HCT116 (cell line): Measurements from ENCODE around the gene TSSK2. TPM values are rescaled to one million over a fixed set of nuclear protein-coding genes. Genes with fewer than 3 reads are reported as not detected.
A peak's percentile ranks its signal among the peaks of the same experiment; 100 is the strongest.

Source experiments
- ATAC-seq: fragments of 200-7000 bp; cut with Tn5 transposase; 2 replicates; pipeline ENCODE4 v1.9.1; 2020; ENCODE audit warnings: mild to moderate bottlenecking, moderate library complexity
- BruUV-seq: library from RNA; stranded (reverse); fragments of 400-500 nt; replicated peaks from 2 replicates; lab custom pipeline; 2021; lab: Mats Ljungman, UMichigan
- CTCF ChIA-PET: fragments of 300-600 bp; sonication (Branson Sonifier 250); formaldehyde crosslinking; loops from one replicate; lab custom pipeline; 2021; ENCODE audit warnings: antibody characterized with exemption; lab: Charles Lee
- POLR2A ChIA-PET: fragments of 300-600, 350-600 bp; sonication (Branson Sonifier 250); formaldehyde crosslinking; loops from one replicate; lab custom pipeline; 2021; ENCODE audit warnings: antibody characterized with exemption; lab: Charles Lee
- RAD21 ChIA-PET, 2 experiments: fragments of 300-600 bp; sonication (Branson Sonifier 250); formaldehyde crosslinking; loops; one replicate each; lab custom pipeline; 2023; ENCODE audit warnings: low total read pairs in 2 of 2; ENCODE audit not compliant: uncharacterized antibody in 2 of 2, unreplicated experiment in 2 of 2, low non-redundant PET in 1 of 2; lab: Charles Lee
- DNase-seq: peaks from one replicate; pipeline ENCODE4 v3.0.0-alpha.2; 2010; ENCODE audit warnings: low read depth, low spot score
- H2AFZ ChIP-seq: fragments of 200-600 bp; shearing (Covaris generic), sonication (generic); 2 replicates; pipeline ENCODE4 v1.6.1; 2017; ENCODE audit warnings: low read depth, mixed run types, mixed read lengths, antibody characterized with exemption, low read length; ENCODE audit not compliant: poor library complexity, severe bottlenecking
- H3K27ac ChIP-seq: 2 replicates; pipeline ENCODE4 v1.5.1; 2012; ENCODE audit warnings: low read depth, low read length
- H3K27me3 ChIP-seq: fragments of 200-600 bp; sonication (generic); 2 replicates; pipeline ENCODE4 v1.6.1; 2016; ENCODE audit warnings: mixed run types, low read length, mixed read lengths; ENCODE audit not compliant: insufficient read depth
- H3K36me3 ChIP-seq, 2 experiments: fragments of 200-500 bp in 1 of 2; fragments of 200-600 bp in 1 of 2; sonication (Bioruptor generic) in 1 of 2; sonication (generic) in 1 of 2; 2 replicates each; pipeline versions ENCODE4 v1.5.1 to v1.6.1; 2014 to 2016; ENCODE audit warnings: low read length in 2 of 2, inconsistent platforms in 1 of 2, mixed read lengths in 1 of 2, mixed run types in 1 of 2; ENCODE audit not compliant: insufficient read depth in 2 of 2, control insufficient read depth in 1 of 2
- H3K4me1 ChIP-seq, 2 experiments: fragments of 200-600 bp in 1 of 2; sonication (generic) in 1 of 2; 2 replicates each; pipeline versions ENCODE4 v1.5.1 to v1.6.1; 2012 to 2017; ENCODE audit warnings: low read length in 2 of 2, inconsistent platforms in 1 of 2, mild to moderate bottlenecking in 1 of 2, mixed read lengths in 1 of 2, mixed run types in 1 of 2, moderate library complexity in 1 of 2; ENCODE audit not compliant: insufficient read depth in 2 of 2, control insufficient read depth in 1 of 2
- H3K4me2 ChIP-seq: fragments of 200-600 bp; sonication (generic); 2 replicates; pipeline ENCODE4 v1.6.1; 2017; ENCODE audit warnings: mixed run types, low read length, mixed read lengths
- H3K4me3 ChIP-seq, 2 experiments: fragments of 200-600 bp in 1 of 2; sonication (generic) in 1 of 2; replicated peaks in 1 of 2; 2 replicates each; pipeline ENCODE4 v1.5.1; 2011 to 2016; ENCODE audit warnings: low read length in 2 of 2, control low read depth in 1 of 2, low read depth in 1 of 2, mild to moderate bottlenecking in 1 of 2, mixed read lengths in 1 of 2, mixed run types in 1 of 2
- H3K79me2 ChIP-seq: fragments of 200-600 bp; sonication (generic); 2 replicates; pipeline ENCODE4 v1.6.1; 2017; ENCODE audit warnings: mild to moderate bottlenecking, mixed run types, low read length, moderate library complexity, mixed read lengths; ENCODE audit not compliant: insufficient read depth
- H3K9ac ChIP-seq: fragments of 200-600 bp; sonication (generic); 2 replicates; pipeline ENCODE4 v1.6.1; 2016; ENCODE audit warnings: low read length, mixed read lengths
- H3K9me2 ChIP-seq: fragments of 200-600 bp; sonication (generic), shearing (Covaris generic); 2 replicates; pipeline ENCODE4 v1.6.1; 2017; ENCODE audit warnings: mixed run types, mild to moderate bottlenecking, moderate library complexity; ENCODE audit not compliant: insufficient read depth
- H3K9me3 ChIP-seq, 2 experiments: fragments of 200-500 bp in 1 of 2; fragments of 200-600 bp in 1 of 2; sonication (Bioruptor generic) in 1 of 2; sonication (generic) in 1 of 2; 2 replicates each; pipeline ENCODE4 v1.6.1; 2014 to 2017; ENCODE audit warnings: low read length in 2 of 2, mixed read lengths in 2 of 2, inconsistent platforms in 1 of 2, low read depth in 1 of 2, mild to moderate bottlenecking in 1 of 2, mixed run types in 1 of 2, moderate library complexity in 1 of 2; ENCODE audit not compliant: control insufficient read depth in 1 of 2, insufficient read depth in 1 of 2
- H4K20me1 ChIP-seq: fragments of 200-600 bp; sonication (generic), shearing (Covaris generic); 2 replicates; pipeline ENCODE4 v1.6.1; 2017; ENCODE audit warnings: mixed run types, mild to moderate bottlenecking, moderate library complexity; ENCODE audit not compliant: insufficient read depth
- FOSL1 ChIP-seq: IDR thresholded peaks from 2 replicates; pipeline ENCODE4 v1.6.1; 2012; ENCODE audit warnings: low read depth
- JUND ChIP-seq: IDR thresholded peaks from 2 replicates; pipeline ENCODE4 v1.6.1; 2012
- POLR2A ChIP-seq: IDR thresholded peaks from 2 replicates; pipeline ENCODE4 v1.7.0; 2011; ENCODE audit warnings: borderline replicate concordance; ENCODE audit not compliant: insufficient read depth, insufficient read length; ENCODE audit errors: extremely low read depth
- SIN3A ChIP-seq: IDR thresholded peaks from 2 replicates; pipeline ENCODE4 v1.6.1; 2012; ENCODE audit warnings: low read depth
- ZNF274 ChIP-seq: fragments of 200-500 bp; sonication (Bioruptor generic); IDR thresholded peaks from 2 replicates; pipeline ENCODE4 v1.6.1; 2014; ENCODE audit warnings: mild to moderate bottlenecking, low read depth, low read length, inconsistent platforms
- intact Hi-C: fragments of 100-400 bp; cut with micrococcal nuclease; formaldehyde crosslinking; loops from 2 replicates; pipeline ENCODE4 v1.10.0; 2022
- total RNA-seq: library from RNA; stranded (reverse); gene quantifications from one replicate; pipeline ENCODE4 v1.2.1, GENCODE V29; 2021; ENCODE audit not compliant: unreplicated experiment
- TF ChIP-seq, protein P1 (sequence below), 3 experiments: fragments of 200-600 bp in 1 of 3; sonication (generic) in 1 of 3; IDR thresholded peaks in 2 of 3; conservative IDR thresholded peaks in 1 of 3; 2 replicates each; pipeline ENCODE4 v1.5.1; 2012 to 2017; ENCODE audit warnings: low read depth in 2 of 3, low read length in 2 of 3, antibody characterized with exemption in 1 of 3, borderline replicate concordance in 1 of 3, control low read depth in 1 of 3, mild to moderate bottlenecking in 1 of 3, mixed read lengths in 1 of 3, mixed run types in 1 of 3, moderate library complexity in 1 of 3; ENCODE audit not compliant: insufficient read depth in 1 of 3
- TF ChIP-seq, protein P2 (sequence below): IDR thresholded peaks from 2 replicates; pipeline ENCODE4 v1.6.1; 2012

TSSK2 gene
- total RNA-seq, 1 experiment from 2014 or later, result not detected

DNA sequence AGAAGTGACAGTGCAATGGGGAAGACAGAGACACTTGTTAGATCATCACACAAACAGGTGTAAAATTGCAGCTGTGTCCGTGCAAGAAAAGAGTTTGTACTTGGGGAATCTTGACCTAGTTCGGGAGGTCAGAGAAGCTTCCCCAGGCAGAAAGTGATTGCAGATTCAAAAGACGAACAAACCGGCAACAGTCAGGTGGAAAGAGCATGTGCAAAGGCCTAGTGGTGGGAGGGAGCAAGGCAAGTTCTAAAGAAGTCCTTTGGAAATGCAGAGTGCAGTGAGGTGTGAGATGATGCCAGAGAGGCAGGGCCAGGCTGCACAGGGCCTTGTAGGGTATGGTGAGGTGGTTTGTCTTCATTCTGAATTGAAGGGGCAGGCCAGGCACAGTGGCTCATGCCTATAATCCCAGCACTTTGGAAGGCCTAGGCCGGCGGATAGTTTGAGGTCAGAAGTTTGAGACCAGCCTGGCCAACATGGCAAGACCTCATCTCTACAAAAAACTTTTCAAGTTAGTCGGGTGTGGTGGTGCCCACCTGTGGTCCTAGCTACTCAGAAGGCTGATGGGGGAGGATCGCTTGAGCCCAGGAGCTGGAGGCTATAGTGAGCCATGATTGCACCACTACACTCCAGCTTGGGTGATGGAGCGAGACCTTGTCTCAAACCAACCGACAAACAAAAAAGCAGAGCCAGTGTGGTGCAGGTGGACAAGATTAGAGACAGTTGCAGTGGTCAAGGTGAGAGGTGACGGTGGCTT lies 15.3 kb downstream of the TSSK2 start:
- POLR2A ChIA-PET, result no interaction called here
- no peak overlapping the region for H3K9ac ChIP-seq
- peak overlapping the region; percentile 73 for H2AFZ ChIP-seq

More for the DNA sequence above, 15.3 kb downstream of the TSSK2 start:
- H3K27me3 ChIP-seq, result no peaks in the 10 kb centered on the region
- H4K20me1 ChIP-seq, result no peaks in the 10 kb centered on the region
- no peak overlapping the region for H3K4me3 ChIP-seq
- H3K36me3 ChIP-seq, result peaks cover 9 to 11% of the 10 kb centered on the region in 2 experiments; a peak in 3 of 4 replicates
- no TSS peak for BruUV-seq
- no peaks in the 10 kb centered on the region for H3K9me3 ChIP-seq
- H3K4me2 ChIP-seq, result no peak overlapping the region
- peaks cover 3 to 11% of the 10 kb centered on the region in 2 experiments for H3K4me1 ChIP-seq
- ChIA-PET RAD21 (no interaction called here), CTCF (interaction anchor here (3.5 kb wide), 1 partner anchor 483 kb away, joined by 26 read pairs; no protein-coding TSS in a partner anchor)
- DNase-seq, result no peak
- TF ChIP-seq ZNF274 (no peak), FOSL1 (no peak), SIN3A (no peak), JUND (no peak), POLR2A (no peak)
- TF ChIP-seq, protein P1, sequence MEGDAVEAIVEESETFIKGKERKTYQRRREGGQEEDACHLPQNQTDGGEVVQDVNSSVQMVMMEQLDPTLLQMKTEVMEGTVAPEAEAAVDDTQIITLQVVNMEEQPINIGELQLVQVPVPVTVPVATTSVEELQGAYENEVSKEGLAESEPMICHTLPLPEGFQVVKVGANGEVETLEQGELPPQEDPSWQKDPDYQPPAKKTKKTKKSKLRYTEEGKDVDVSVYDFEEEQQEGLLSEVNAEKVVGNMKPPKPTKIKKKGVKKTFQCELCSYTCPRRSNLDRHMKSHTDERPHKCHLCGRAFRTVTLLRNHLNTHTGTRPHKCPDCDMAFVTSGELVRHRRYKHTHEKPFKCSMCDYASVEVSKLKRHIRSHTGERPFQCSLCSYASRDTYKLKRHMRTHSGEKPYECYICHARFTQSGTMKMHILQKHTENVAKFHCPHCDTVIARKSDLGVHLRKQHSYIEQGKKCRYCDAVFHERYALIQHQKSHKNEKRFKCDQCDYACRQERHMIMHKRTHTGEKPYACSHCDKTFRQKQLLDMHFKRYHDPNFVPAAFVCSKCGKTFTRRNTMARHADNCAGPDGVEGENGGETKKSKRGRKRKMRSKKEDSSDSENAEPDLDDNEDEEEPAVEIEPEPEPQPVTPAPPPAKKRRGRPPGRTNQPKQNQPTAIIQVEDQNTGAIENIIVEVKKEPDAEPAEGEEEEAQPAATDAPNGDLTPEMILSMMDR (IDR thresholded peaks at IDR 0.05 in 2 of 3, conservative IDR thresholded peaks at IDR 0.05 in 1 of 3; ENCODE audit: borderline replicate concordance in 1 of 3, insufficient read depth in 1 of 3, low read depth in 2 of 3, low read length in 2 of 3), result 0 out of 6 replicates have a peak, but pooled peaks of 1 of the 3 experiments have one; percentile 13
- TF ChIP-seq, protein P2, sequence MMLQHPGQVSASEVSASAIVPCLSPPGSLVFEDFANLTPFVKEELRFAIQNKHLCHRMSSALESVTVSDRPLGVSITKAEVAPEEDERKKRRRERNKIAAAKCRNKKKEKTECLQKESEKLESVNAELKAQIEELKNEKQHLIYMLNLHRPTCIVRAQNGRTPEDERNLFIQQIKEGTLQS, result no peak
- ATAC-seq, result no peak
- intact Hi-C loops, result loop anchor here (10.0 kb wide), 1 partner anchor 328 kb away; the partner anchor contains the start of genes CDC45 and UFD1
- H3K79me2 ChIP-seq, result peaks cover 22% of the 10 kb centered on the region
- H3K9me2 ChIP-seq, result no peaks in the 10 kb centered on the region
- H3K27ac ChIP-seq, result no peak overlapping the region
